Activated CD8-positive, alpha-beta memory T cell treated with anti-CD3 and anti-CD28 coated beads, Interleukin-2, amount 50 U/mL, for 24 hours (primary cell): ENCODE measurements around the gene SHISA8.

Experiments
- DNase-seq: peaks from one replicate; pipeline ENCODE4 v3.0.0-alpha.2; 2020; ENCODE audit errors: extremely low read depth

The SHISA8 gene

DNA sequence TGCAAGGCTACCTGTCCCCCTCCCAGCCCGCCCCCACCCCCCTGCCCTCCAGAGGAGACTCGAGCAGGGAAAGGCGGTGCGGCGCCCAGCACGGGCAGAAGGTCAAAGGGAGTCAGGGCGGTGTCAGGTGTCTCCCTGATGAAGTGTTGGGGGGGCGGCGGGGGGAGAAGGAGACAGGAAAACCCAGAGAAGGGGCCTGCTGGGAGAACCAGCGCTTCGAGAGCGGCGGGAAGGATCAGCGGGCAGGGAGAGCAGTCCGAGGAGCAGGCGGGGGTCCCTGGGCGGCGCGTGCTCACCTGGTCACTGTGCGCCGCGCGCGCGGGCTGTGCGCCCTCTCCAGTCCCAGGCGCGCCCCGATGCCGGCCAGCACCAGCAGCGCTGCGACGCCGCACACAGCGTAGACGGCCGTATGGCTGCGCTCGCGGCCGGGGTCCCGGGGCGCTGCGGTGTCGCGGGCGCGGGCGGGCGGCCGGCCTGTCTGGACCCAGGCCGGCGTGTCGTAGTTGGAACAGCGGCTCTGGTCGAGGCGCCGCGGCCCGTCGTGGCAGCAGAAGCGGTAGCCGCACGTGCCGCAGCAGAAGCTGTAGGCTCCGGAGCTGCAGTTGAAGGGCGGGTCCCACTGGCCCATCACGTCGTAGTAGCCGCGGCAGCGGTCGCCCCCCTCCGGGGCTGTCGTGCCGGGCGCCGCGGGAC is 886 bp downstream of the SHISA8 start:
- DNase-seq, result no peak

DNA sequence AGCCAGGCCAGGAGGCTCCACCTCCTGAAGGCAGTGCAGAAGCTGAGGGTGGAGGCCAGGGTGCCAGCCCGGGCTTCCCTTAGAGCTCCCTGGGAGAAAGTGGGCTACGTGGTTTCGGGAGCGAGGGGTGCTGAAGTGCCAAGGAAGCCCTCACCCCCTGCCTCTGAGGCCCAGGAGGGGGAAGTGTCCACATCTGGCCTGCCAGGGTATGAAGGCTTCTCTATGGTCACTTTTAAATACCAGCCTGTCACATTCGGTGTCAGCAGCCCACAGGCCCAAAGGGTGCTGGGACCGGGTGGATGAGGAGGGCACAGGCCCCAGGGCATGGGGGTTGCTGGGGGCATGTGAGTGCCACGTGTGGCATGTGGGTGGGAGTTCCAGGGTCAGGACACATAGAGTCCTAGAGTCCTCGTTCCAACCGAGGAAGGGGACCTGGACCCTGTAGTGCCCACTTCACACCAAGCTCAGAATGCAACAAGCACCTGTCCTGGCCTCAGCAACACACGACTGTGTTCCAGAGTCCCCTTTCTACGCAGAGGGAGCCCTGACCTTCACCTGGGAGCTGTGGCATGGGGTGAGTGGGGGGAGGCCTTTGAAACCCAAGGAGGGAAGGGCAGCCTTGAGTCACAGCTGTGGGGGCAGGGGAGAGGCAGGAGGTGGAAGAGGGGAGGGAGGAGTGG is 1.7 kb downstream of the SHISA8 start:
- DNase-seq, result no peak

DNA sequence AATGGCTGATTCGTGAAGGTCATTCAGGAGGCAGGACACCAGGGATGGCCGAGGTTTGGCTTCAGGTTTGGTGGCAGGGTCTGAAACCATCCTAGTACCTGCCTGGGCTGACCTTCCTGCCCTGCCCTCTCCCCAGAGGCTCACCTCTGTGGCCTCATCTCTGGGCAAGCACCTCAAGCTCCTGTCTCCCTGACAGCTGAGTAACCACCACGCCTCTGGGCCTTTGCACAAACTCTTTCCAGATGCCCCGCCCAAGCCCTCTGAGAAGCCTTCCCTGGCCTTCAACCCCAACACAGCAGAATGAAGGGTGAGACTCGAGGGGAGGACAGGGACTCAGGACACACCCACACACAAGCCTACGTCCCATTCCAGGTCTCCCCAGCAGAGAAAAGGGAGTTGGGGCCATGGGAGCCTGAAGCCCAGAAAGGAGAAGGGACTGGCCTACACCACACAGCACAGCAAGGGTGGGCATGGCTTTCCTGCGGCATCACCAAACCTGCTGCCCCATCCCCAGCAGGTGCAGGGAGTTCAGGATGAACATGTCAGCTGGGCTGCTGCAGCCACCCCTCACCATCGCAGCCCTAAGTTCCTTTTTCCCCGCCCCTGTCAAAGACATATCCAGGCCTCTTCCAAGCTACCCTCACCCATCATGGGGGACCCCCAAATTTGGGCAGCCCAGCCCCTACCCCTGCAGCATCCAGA is 2.4 kb downstream of the SHISA8 start:
- DNase-seq, result no peak

DNA sequence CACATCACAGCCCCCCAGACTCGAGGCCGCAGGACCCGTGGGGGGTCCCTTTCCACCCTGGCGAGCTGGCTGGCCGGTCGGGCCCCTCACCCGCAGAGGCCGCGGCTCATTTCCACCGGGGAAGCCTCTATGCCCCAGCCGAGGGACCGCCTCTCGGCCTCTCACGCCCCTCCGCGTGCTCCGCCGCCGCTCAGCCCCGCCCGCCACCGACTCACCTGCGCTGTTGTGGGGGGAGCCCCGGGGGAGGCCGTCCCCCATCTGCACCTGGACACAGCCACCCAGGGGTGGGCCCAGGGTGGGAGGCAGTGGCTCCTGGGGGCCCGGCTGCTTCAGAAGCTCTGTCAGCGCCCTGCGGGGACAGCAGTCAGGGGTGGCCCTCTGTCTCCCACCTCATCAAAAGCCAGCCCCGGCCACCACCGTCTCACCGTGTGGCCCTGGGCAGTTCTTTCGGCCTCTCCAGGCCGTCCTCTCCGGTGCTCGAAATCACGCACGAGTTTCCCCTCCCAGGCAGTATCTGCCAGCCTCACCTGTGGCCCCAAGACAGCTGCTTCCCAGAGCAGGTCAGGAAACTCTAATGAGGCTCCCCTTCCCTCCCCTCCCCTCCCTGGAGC is 3.8 kb downstream of the SHISA8 start:
- no peak for DNase-seq

DNA sequence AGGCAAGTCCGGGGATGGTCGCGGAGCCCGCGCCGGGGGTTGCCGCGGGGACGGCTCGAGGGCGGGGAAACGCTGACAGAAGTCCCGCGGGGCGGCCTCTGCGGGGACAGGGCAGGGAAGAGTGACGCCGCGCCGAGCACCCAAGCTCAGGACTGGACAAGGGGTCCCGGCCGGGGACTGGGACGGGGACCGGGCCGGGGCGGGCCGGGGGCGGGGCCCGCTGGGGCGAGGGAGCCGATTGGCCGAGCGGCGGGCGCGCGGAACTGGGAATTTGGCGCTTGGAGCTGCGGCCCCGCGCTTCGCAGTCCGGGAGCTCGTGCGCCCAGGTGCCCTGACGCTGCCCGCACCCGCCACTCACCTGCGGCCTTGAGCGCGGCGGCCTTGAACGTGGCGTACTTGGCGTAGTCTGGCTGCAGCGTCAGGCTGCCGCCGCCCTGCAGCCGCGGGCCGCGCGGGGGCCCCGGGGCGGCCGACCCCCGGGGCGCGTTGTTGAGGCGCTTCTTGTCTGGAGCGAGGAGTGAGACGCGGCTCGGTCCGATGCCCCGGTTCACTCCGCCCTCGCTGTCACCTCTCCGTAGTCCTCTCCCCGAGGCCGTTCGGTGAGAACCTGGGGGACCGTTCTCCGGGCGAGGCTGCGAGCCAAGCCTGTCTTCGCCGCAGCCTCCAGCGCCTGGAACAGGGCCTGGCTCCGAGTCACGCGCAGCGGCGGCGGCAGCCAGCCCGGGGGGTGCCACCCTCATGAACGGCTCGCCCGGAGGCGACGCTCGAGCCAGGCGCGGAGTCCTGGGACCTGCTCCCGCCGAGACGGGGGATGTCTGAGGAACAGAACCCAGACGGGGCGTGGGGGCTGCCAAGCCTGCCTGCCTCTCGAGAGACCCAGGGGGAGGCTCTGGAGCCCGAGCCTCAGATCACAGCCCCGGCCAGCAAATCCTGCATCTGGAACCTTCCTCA is 4.5 kb downstream of the SHISA8 start:
- no peak for DNase-seq

DNA sequence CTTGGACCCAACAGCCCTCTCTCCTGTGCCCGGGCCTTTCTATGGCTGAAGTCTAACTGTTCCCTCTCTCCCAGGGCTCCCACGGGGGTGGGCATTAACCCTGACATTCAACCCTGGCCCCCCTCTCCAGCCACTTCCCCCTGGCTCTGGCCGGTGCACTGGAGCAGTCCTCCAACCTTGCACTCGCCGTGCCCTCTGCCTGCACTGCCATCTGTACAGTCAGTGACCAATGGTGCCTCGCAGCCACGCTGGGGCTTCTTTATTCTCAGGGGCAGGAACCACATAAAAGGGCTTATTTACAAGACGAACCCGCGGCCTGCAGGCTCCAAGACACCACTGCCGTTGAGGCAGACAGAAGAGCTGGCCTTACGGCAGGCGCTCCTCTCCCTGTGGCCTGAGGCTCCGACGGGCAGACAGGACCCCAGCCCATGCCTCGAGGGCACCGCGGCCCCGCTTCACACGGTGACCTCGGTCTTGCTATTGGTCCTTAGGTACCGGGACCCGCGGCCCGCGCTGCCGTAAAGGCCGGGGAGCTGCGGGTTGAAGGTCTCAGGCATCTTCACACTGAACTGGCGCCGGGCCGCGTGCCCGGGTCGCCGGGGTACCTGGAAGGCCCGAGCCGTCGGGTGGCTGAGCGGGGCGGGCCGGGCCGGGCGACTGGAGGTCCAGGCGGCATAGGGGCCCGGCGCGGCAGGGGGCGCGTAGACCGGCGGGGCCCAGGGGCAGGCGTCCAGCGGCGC is 5.4 kb downstream of the SHISA8 start:
- no peak for DNase-seq

DNA sequence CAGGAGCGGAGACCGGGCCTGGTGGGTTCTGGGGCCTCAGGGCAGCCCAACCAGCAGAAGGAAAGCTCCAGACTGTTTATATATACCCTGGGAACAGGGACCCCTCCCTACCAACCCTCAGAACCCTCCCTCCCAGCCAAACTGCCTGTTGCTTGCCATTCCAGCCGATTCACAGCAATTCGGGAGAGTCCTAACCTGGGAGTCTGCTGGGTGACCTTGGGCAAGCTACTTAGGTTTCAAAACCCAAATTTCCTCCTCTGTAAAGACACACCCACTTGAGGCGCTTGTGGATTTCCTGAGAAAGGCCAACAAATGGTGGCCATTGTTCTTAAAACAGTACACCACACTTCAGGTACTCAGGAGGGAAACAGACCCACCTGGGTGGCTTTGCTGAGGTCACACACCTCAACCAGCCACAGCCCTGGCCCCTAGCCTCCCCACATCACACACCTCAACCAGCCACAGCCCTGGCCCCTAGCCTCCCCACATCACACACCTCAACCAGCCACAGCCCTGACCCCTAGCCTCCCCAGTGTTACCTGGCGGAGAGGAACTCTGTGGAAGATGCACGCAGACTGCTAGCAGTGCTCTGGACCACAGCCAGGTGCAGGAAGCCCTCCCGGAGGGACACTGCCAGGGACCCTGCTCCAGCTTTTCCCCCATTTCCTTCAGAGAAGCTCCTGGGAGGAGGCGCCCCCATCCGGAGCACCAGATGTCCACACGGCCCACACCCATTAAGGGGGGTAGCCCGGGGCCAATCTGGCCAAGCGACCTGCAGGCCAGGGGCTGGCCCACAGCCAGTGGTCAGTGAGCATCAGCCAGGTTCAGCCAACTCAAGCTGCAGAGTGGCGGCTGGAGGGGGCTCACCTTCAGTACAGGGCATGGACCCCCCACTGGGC is 6.2 kb downstream of the SHISA8 start:
- DNase-seq, result no peak

DNA sequence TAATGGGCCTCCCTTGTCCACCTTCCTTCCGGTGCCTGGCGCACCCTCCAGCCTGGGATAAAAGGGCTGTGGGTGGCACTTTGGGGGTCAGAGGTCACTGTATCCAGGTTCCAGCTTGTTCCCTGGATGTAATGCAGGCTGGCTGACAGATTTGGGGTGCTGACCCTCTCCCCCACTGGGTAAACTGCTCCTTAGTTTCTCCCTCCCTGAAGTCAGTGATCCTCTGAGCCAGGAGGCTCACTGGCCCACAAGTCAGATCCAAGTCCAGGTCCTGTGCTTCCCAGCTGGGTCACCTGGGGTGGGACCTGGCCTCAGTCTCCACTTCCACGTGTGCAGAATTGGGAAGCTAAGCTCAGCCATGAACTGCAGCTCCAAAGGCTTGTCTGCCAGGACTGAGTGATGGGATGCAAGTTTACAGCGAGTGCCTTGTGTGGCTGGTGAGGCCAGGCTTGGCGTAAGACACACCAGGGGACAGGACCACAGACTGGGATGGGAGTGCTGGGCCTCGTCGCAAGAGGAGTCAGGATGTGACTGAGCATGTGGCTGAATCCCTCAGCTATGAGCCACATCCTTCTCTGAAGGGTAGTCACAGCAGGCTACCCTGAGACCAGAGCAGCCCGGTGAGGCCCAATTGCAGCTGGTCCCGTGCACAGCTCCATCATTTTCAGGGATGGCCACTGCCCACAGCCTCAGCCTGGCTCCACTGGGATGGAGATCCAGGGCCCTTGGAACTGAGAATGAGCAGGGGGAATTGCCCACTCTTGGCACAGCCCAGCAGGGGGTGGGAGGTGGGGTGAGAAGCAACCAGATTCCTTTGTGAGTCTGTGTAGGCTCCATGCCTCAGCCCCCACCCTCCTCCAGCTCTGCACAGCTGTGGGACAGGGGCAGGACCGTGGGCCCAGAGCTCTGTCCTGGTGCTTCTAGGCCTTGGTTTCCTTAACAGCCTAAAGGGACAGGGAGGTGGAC is 7.2 kb downstream of the SHISA8 start:
- no peak for DNase-seq

DNA sequence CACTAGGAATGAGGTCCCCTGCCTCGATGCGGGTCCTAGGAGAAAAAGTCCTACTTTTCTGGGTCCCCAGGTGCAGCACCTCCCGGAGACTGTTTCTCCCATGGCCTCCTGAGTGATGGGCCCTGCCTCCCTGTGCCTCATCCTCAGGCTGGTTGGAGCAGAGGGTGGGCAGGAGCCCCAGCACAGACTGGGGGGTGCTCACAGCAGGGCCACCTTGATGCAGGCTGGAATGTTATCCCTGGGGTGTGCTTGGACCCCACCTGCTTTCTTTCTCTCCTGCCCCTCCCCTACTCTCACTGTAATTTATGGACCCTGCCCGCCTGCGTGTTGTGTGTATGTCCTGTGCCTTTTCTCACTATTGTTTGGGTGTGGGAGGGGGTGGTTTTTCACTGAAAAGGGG is 8.1 kb downstream of the SHISA8 start:
- DNase-seq, result no peak

DNA sequence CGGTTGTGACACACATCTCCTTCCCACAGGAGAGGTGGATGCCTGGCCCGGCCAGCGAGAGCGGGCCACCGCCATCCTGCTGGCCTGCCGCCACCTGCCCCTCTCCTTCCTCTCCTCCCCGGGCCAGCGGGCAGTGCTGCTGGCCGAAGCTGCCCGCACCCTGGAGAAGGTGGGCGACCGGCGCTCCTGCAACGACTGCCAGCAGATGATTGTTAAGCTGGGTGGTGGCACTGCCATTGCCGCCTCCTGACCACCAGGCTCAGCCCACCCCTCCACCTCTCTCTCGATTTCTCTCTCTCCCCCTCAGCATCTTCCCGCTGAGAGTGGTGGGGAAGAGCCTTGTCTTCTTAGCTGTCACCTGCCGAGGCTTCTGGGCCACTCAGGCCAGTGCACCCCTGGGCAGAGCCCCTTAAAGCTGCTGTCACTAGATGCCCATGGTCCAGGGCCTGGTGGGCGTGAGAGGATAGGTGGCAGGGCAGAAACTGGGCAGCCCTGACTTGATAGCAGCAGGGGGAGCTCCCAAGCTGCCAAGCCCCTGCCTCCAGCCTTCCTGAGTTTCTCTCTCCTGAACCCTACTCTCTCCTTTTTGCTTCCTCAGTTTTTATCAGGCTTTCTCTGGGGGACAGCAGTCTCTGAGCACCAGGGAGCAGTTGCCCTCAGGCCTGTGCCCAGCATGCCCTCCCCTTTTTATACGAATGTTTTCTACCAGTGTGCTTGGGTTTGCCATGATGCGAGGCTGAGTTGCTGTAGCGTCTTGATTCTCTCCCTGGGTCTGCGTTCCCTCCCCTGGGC is 9.3 kb downstream of the SHISA8 start:
- DNase-seq, result no peak

DNA sequence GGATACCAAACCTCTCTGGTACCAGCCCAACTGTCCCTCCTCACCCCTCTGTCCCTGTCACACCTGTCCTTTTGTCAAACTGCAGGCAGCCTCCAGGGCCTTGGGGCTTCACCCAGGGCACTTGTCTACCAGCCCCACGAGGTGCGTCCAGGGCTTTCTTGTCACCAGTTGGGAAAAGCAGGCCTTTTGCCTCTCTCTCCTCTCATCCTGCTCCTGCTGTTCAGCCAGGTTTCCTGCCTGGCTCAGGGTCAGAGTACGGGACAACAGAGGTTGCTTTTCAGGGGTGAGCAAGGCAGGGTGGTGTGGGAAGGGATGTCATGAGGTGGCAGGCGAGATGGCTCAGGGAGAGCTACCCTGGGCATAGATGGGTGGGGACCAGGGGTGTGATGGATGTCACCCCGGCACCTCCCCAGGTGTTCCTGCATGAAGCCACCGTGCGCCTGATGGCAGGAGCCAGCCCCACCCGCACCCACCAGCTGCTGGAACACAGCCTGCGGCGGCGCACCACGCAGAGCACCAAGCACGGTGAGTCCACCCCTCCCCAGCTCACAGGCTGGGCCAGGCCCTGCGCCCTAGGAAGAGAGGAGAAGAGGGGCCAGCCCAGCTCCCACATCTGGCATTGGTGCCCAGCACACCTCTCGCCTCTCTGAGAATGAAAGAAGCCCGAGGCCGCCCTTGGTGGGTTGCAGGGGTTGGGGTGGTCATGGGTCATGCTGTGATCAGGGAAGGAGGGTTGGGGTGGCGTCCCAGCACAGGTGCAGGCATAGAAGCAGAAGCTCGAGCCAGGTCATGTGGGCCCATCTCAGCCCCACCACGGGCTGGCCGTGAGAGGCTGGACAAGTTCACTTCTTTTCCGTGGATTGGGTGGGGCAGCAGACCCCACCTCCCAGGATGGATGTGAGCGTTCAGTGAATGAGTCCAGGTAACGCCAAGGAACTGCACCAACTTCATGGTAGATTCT is 10.1 kb downstream of the SHISA8 start:
- DNase-seq, result no peak

DNA sequence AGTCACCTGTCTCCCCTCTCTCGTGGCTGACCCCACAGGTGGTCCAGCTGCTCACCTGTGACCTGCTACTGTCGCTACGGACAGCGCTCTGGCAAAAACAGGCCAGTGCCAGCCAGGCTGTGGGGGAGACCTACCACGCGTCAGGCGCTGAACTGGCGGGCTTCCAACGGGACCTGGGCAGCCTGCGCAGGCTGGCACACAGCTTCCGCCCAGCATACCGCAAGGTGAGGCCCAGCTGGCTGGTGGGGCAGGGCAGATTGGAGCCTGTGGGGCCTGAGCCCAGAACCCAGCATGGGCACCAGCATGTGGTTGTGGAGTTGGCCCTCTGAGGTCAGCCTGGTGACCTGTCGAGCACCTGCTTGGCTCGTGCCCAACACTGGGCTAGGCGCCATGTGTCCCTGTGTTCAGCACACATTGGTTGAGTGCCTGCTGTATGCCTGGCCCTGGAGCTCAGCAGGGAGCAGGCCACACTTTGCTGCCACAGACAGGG is 11.9 kb downstream of the SHISA8 start:
- DNase-seq, result no peak

DNA sequence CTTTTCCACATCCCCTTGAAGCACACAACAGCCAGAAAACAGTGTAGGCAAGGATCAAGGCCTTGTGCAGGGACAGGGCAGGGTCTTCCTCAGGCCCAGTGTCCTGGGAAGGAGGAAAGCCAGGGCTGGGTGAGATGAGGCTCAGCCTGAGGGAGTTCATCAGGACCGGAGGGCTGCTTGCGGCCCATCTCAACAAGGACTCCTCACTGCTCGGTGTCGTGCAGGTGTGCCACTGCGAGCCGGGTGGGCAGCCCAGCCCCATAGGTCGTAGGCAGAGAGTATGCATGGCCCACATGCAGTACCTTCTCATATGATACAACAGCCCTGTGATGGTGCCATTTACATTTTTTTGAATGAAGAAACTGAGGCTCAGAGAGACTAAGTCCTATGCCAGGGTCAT is 12.9 kb downstream of the SHISA8 start:
- DNase-seq, result no peak

DNA sequence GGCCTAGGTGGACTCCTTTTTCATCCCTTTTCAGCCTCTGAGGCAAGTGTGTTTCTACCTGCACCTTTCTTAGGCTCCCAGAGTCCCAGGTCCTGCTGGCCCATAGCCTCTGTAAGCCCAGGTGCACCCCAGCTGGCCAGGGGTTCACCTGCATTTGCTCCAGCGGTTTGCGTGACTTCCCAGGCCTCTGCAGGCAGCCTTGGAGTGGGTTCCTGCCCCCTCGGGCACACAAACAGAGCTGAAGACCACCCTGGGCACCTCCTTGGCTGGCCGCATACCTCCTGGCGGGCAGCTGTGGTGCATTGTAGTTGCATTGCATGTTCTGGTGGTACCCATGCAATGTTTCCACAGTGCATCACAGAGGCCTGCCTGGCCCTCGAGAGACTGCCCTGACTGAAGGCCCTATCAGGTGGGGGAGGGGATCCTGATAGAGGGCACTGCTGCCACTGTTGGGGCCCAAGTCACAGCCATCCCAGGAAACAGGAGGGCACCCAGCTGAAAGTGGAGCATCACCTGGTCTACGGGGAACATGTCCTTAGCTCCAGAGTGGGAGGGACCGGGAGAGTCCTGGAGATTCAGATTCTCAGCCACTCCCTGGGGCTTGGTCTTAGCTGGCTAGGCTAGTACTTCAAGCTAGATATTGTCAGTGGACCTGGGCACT is 14.1 kb downstream of the SHISA8 start:
- no peak for DNase-seq

DNA sequence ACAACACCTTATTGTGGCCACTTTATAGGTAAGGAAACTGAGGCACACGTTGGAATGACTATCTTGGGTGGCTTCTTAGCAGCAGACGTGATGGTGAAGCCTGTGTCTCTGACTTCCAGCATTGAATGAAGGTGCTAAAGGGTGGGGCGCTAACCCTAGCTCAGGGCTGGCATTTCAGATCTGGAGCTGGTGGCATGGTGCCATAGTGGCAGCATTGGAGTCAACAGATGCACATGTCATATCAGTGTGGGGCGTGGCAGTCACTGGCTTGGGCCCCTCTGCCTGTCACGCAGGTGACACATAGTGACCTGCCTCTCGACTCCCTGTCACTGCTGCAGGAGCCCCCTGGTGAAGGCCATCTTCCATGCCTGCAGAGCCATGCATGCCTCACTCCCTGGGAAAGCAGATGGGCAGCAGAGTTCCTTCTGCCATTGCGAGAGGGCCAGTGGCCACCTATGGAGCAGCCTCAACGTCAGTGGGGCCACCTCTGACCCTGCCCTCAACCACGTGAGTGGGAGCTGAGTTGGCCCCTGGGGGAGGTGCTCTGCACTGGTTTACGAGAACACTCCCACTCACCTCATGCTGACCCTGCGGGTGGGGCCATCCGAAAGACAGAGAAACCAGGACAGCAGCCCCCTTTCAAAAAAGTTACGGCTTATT is 14.8 kb downstream of the SHISA8 start:
- DNase-seq, result no peak
